Activated naive CD8-positive, alpha-beta T cell treated with anti-CD3 and anti-CD28 coated beads, Interleukin-2, amount 50 U/mL, for 24 hours (primary cell): ENCODE data around the gene ZBTB7B.

Experiments used
- ATAC-seq: fragments of 150-1000 bp; cut with Tn5 transposase; one replicate; pipeline ENCODE4 v1.10.0; 2021
- DNase-seq: peaks from one replicate; pipeline ENCODE4 v3.0.0; 2021
- H3K27ac Mint-ChIP-seq: one replicate; pipeline ENCODE4 v1.8.0; 2021; ENCODE audit warnings: mild to moderate bottlenecking, mixed read lengths
- H3K27me3 Mint-ChIP-seq: one replicate; pipeline ENCODE4 v1.8.0; 2021; ENCODE audit warnings: mixed read lengths
- H3K36me3 Mint-ChIP-seq: one replicate; pipeline ENCODE4 v1.8.0; 2021; ENCODE audit warnings: low read depth, mixed read lengths
- H3K4me1 Mint-ChIP-seq: one replicate; pipeline ENCODE4 v1.8.0; 2021; ENCODE audit warnings: mixed read lengths
- H3K4me3 Mint-ChIP-seq: one replicate; pipeline ENCODE4 v1.8.0; 2021; ENCODE audit warnings: mild to moderate bottlenecking, moderate library complexity, mixed read lengths
- H3K9me3 Mint-ChIP-seq: one replicate; pipeline ENCODE4 v1.8.0; 2021; ENCODE audit warnings: mixed read lengths

Gene ZBTB7B

GRCh38 chr1:155035936-155036335, 33.3 kb downstream of the ZBTB7B start:
- Mint-ChIP-seq H3K4me1 (peaks cover 1% of the 10 kb centered on the region), H3K4me3 (no peak overlapping the region), H3K9me3 (no peaks in the 10 kb centered on the region), H3K27ac (no peak overlapping the region), H3K36me3 (no peaks in the 10 kb centered on the region), H3K27me3 (peaks cover 4% of the 10 kb centered on the region)
- DNase-seq: no peak
- no peak for ATAC-seq

- DNase-seq: no peak
- Mint-ChIP-seq H3K4me3 (no peak overlapping the region), H3K27ac (no peak overlapping the region), H3K36me3 (no peaks in the 10 kb centered on the region), H3K9me3 (no peaks in the 10 kb centered on the region), H3K27me3 (peaks cover 4% of the 10 kb centered on the region), H3K4me1 (peaks cover 1% of the 10 kb centered on the region)
- no peak for ATAC-seq
Measured at GRCh38 chr1:155037043-155037442, 34.4 kb downstream of the ZBTB7B start.

- Mint-ChIP-seq H3K4me3 (no peak overlapping the region), H3K27me3 (peaks cover 4% of the 10 kb centered on the region)
Measured at GRCh38 chr1:155037851-155038441, 35.3 kb downstream of the ZBTB7B start.

GRCh38 chr1:155038602-155039307, 36.2 kb downstream of the ZBTB7B start:
- ATAC-seq (no peak), DNase-seq (no peak)
- Mint-ChIP-seq H3K27me3 (peaks cover 4% of the 10 kb centered on the region), H3K9me3 (no peaks in the 10 kb centered on the region), H3K4me1 (peaks cover 1% of the 10 kb centered on the region), H3K27ac (no peak overlapping the region), H3K36me3 (no peaks in the 10 kb centered on the region), H3K4me3 (no peak overlapping the region)

More at GRCh38 chr1:155037851-155038441, 35.3 kb downstream of the ZBTB7B start:
- H3K27ac Mint-ChIP-seq: no peak overlapping the region
- DNase-seq (no peak), ATAC-seq (no peak)
- peaks cover 1% of the 10 kb centered on the region for H3K4me1 Mint-ChIP-seq
- H3K36me3 Mint-ChIP-seq: no peaks in the 10 kb centered on the region
- no peaks in the 10 kb centered on the region for H3K9me3 Mint-ChIP-seq

- Mint-ChIP-seq H3K36me3 (no peaks in the 10 kb centered on the region), H3K4me1 (peaks cover 1% of the 10 kb centered on the region), H3K27ac (no peak overlapping the region), H3K9me3 (no peaks in the 10 kb centered on the region), H3K4me3 (no peak overlapping the region), H3K27me3 (no peaks in the 10 kb centered on the region)
- DNase-seq: no peak
- ATAC-seq: no peak
Measured at GRCh38 chr1:155039308-155039669, 36.7 kb downstream of the ZBTB7B start.

GRCh38 chr1:155040358-155041093, 37.9 kb downstream of the ZBTB7B start:
- H3K4me3 Mint-ChIP-seq: no peak overlapping the region
- H3K36me3 Mint-ChIP-seq: no peaks in the 10 kb centered on the region
- ATAC-seq: no peak
- peaks cover 12% of the 10 kb centered on the region for H3K4me1 Mint-ChIP-seq
- H3K9me3 Mint-ChIP-seq: no peaks in the 10 kb centered on the region
- DNase-seq: no peak
- H3K27me3 Mint-ChIP-seq: no peaks in the 10 kb centered on the region
- no peak overlapping the region for H3K27ac Mint-ChIP-seq

- no peak for DNase-seq
- H3K4me1 Mint-ChIP-seq: peaks cover 12% of the 10 kb centered on the region
- no peaks in the 10 kb centered on the region for H3K27me3 Mint-ChIP-seq
- no peak overlapping the region for H3K4me3 Mint-ChIP-seq
- ATAC-seq: no peak
- no peaks in the 10 kb centered on the region for H3K36me3 Mint-ChIP-seq
- no peak overlapping the region for H3K27ac Mint-ChIP-seq
- no peaks in the 10 kb centered on the region for H3K9me3 Mint-ChIP-seq
Measured at GRCh38 chr1:155042789-155043188, 40.2 kb downstream of the ZBTB7B start.

GRCh38 chr1:155043301-155043702, 40.7 kb downstream of the ZBTB7B start:
- Mint-ChIP-seq H3K27me3 (no peaks in the 10 kb centered on the region), H3K36me3 (no peaks in the 10 kb centered on the region), H3K4me1 (peaks cover 12% of the 10 kb centered on the region), H3K9me3 (no peaks in the 10 kb centered on the region), H3K27ac (no peak overlapping the region), H3K4me3 (no peak overlapping the region)
- DNase-seq (no peak), ATAC-seq (no peak)

GRCh38 chr1:155043793-155044192, 41.2 kb downstream of the ZBTB7B start:
- Mint-ChIP-seq H3K27ac (no peak overlapping the region), H3K4me1 (peaks cover 12% of the 10 kb centered on the region), H3K27me3 (no peaks in the 10 kb centered on the region), H3K9me3 (no peaks in the 10 kb centered on the region), H3K36me3 (no peaks in the 10 kb centered on the region), H3K4me3 (no peak overlapping the region)
- no peak for DNase-seq
- no peak for ATAC-seq

- no peak for ATAC-seq
Measured at GRCh38 chr1:155044365-155044764, 41.8 kb downstream of the ZBTB7B start.

GRCh38 chr1:155044812-155045657, 42.4 kb downstream of the ZBTB7B start:
- H3K4me3 Mint-ChIP-seq: no peak overlapping the region
- no peaks in the 10 kb centered on the region for H3K9me3 Mint-ChIP-seq
- H3K27me3 Mint-ChIP-seq: no peaks in the 10 kb centered on the region
- DNase-seq (peak; percentile 57), ATAC-seq (peak; percentile 92)
- H3K36me3 Mint-ChIP-seq: no peaks in the 10 kb centered on the region
- H3K27ac Mint-ChIP-seq: no peak overlapping the region
- H3K4me1 Mint-ChIP-seq: peaks cover 17% of the 10 kb centered on the region

More at GRCh38 chr1:155044365-155044764, 41.8 kb downstream of the ZBTB7B start:
- no peaks in the 10 kb centered on the region for H3K36me3 Mint-ChIP-seq
- H3K27ac Mint-ChIP-seq: no peak overlapping the region
- DNase-seq: no peak
- peaks cover 12% of the 10 kb centered on the region for H3K4me1 Mint-ChIP-seq
- no peak overlapping the region for H3K4me3 Mint-ChIP-seq
- H3K27me3 Mint-ChIP-seq: no peaks in the 10 kb centered on the region
- no peaks in the 10 kb centered on the region for H3K9me3 Mint-ChIP-seq

- Mint-ChIP-seq H3K27ac (no peak overlapping the region), H3K36me3 (no peaks in the 10 kb centered on the region), H3K4me3 (no peak overlapping the region), H3K27me3 (no peaks in the 10 kb centered on the region), H3K4me1 (peaks cover 37% of the 10 kb centered on the region), H3K9me3 (no peaks in the 10 kb centered on the region)
- ATAC-seq (no peak), DNase-seq (no peak)
Measured at GRCh38 chr1:155048449-155049334, 46.1 kb downstream of the ZBTB7B start.

- no peak for DNase-seq
- no peaks in the 10 kb centered on the region for H3K9me3 Mint-ChIP-seq
- no peak for ATAC-seq
- H3K4me3 Mint-ChIP-seq: peak overlapping the region; percentile 78
- H3K27me3 Mint-ChIP-seq: no peaks in the 10 kb centered on the region
- H3K27ac Mint-ChIP-seq: peak overlapping the region; percentile 31
- peaks cover 1% of the 10 kb centered on the region for H3K36me3 Mint-ChIP-seq
- H3K4me1 Mint-ChIP-seq: peaks cover 32% of the 10 kb centered on the region
Measured at GRCh38 chr1:155049651-155050559, 47.3 kb downstream of the ZBTB7B start.
